Transverse colon (tissue), 4 donors: ENCODE results near the gene RAPGEF6. TPM values are rescaled to one million over a fixed set of nuclear protein-coding genes. Genes with fewer than 3 reads are reported as not detected.

ENCODE experiments used
- DNase-seq: peaks from one replicate; pipeline ENCODE4 v3.0.0-alpha.2; 2019
- H3K27ac ChIP-seq, 4 donors: fragments of 200-600 bp; sonication (generic); 2 replicates each; pipeline ENCODE4 v1.5.1; 2016 to 2018; ENCODE audit warnings: inconsistent platforms in 4 of 4
- H3K27me3 ChIP-seq: fragments of 200-600 bp; sonication (generic); 2 replicates; pipeline ENCODE4 v1.5.1; 2017; ENCODE audit warnings: inconsistent platforms
- H3K36me3 ChIP-seq, 4 donors: fragments of 200-600 bp; sonication (generic); 2 replicates each; pipeline ENCODE4 v1.5.1; 2017 to 2019; ENCODE audit warnings: inconsistent platforms in 4 of 4
- H3K4me1 ChIP-seq, 4 donors: fragments of 200-600 bp; sonication (generic); 2 replicates each; pipeline ENCODE4 v1.5.1; 2017 to 2020; ENCODE audit warnings: inconsistent platforms in 4 of 4
- H3K4me3 ChIP-seq, 4 donors: fragments of 200-600 bp; sonication (generic); 1 replicate in 1 of 4; 2 replicates in 3 of 4; pipeline versions ENCODE4 v1.5.1 to v1.6.1; 2017 to 2019; ENCODE audit warnings: inconsistent platforms in 4 of 4
- H3K9me3 ChIP-seq, 2 donors: fragments of 200-600 bp; sonication (generic); 2 replicates each; pipeline ENCODE4 v1.5.1; 2017 to 2019; ENCODE audit warnings: inconsistent platforms in 2 of 2
- EP300 ChIP-seq: sonication (generic); formaldehyde crosslinking; IDR thresholded peaks from one replicate; pipeline ENCODE4 v1.6.1; 2017; ENCODE audit warnings: antibody characterized with exemption, low read depth
- POLR2A ChIP-seq: fragments of 450-650 bp; IDR thresholded peaks from one replicate; pipeline ENCODE4 v1.6.1; 2016; ENCODE audit warnings: antibody characterized with exemption, mild to moderate bottlenecking, moderate library complexity
- POLR2AphosphoS5 ChIP-seq, 3 donors: sonication (generic); formaldehyde crosslinking; IDR thresholded peaks; one replicate each; pipeline ENCODE4 v1.6.1; 2016; ENCODE audit warnings: antibody characterized with exemption in 3 of 3
- WGBS, 2 donors: methylation state at CpG; one replicate each; pipeline ENCODE4 v1.1.5; 2018; ENCODE audit warnings: low coverage in 1 of 2; 5-methylcytosine and 5-hydroxymethylcytosine counted together
- in situ Hi-C, 4 donors: fragments of 200-750 bp; cut with MboI; loops; one replicate each; pipeline versions ENCODE4 v1.15.0 to v1.15.1; 2017; ENCODE audit warnings: low sequenced_read_pairs in 3 of 4, low pct_ligation_motif_present in 1 of 4, low pct_unique_long_range_greater_than_20kb in 1 of 4
- intact Hi-C: fragments of 100-400 bp; cut with DNase I; formaldehyde crosslinking; loops from one replicate; pipeline ENCODE4 v1.15.1; 2023; ENCODE audit warnings: low total_unique reads
- total RNA-seq, 4 donors: library from RNA; depleted of rRNA; stranded (reverse); fragments of >200 nt; gene quantifications; one replicate each; pipeline ENCODE4 v1.1.0, GENCODE V29; 2016
- TF ChIP-seq, protein P1 (sequence below), 5 experiments: fragments of 200-600 bp in 3 of 5; fragments of 450-650 bp in 2 of 5; sonication (generic) in 3 of 5; IDR thresholded peaks; 1 replicate in 2 of 5; 2 replicates in 3 of 5; pipeline ENCODE4 v1.5.1; 2016 to 2017; ENCODE audit warnings: antibody characterized with exemption in 5 of 5, inconsistent platforms in 3 of 5, mild to moderate bottlenecking in 2 of 5, moderate library complexity in 1 of 5

The RAPGEF6 gene
- total RNA-seq, 4 donors from 2014 or later, result 21.3 to 40.3 (median 35.9) TPM

DNA sequence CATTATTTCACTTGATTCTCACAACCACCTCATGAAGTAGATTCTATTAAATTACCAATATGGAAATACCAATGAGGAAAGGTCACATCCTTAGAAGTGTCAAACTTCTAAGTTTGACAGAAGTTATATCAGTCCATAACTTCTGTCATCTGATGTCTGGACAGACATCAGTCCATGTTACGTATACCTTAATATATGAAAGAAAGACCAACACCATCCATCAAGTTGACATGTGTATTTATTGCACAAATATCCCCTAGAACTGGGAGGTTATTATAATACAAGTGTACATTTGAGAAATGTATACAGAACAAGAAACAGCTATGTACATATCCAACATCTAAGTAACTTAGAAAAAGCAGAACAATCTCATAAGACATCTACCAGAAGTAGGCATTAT lies 6.5 kb upstream of the RAPGEF6 start:
- 92 to 100% methylated on average over 1 of the region's 1 CpG for WGBS, 2 donors
- H3K27ac ChIP-seq, result no peak overlapping the region

DNA sequence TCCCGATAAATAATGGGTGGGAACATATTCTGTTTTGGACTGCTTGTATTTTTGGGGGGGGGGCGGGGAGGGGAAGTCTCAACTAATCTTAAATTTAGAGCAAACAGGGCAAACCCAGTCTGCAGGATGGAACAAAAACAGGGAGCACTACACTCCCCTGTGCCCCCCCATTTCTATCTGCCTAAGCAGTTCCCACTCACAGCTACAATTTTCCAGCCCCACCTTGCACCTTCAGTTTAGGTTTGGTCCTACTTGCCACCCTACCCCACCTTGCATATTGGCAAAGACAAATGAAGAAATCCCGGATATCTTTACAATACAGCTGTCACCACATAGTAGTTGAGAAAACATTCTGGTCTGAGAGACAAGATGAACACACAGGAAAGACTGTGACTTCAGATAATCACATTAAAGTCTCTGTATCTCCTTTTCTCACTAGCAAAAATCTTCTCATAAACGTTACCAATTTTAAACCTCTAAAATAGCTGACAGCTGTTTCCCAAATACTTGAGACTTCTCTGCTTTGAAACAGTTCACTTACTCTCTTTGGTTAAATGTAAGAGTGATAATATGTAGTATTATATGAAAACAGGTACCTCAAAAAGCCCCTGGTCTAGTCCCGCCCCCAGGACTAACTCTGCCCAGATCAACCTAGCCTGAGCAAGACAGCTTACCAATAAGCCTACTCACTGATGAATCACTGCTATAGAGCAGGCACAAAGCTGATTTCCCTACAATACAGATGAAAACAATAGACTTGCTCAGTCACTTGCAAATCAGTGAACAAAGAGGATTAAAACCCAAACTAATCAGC lies 5.2 kb upstream of the RAPGEF6 start:
- intact Hi-C loops (no loop called here), in situ Hi-C loops (no loop called here)
- Histone ChIP-seq H3K4me3 (no peak overlapping the region), H3K4me1 (peaks cover 0 to 10% (median 7%) of the 10 kb centered on the region in 4 donors), H3K9me3 (no peaks in the 10 kb centered on the region), H3K27ac (no peak overlapping the region), H3K36me3 (peaks cover 0 to 4% (median 0%) of the 10 kb centered on the region in 4 donors), H3K27me3 (no peaks in the 10 kb centered on the region)
- 73 to 74% methylated on average over 5 of the region's 5 CpGs for WGBS, 2 donors
- no peak for DNase-seq
- no peak for TF ChIP-seq POLR2A
- TF ChIP-seq EP300, result no peak
- TF ChIP-seq, protein P1, sequence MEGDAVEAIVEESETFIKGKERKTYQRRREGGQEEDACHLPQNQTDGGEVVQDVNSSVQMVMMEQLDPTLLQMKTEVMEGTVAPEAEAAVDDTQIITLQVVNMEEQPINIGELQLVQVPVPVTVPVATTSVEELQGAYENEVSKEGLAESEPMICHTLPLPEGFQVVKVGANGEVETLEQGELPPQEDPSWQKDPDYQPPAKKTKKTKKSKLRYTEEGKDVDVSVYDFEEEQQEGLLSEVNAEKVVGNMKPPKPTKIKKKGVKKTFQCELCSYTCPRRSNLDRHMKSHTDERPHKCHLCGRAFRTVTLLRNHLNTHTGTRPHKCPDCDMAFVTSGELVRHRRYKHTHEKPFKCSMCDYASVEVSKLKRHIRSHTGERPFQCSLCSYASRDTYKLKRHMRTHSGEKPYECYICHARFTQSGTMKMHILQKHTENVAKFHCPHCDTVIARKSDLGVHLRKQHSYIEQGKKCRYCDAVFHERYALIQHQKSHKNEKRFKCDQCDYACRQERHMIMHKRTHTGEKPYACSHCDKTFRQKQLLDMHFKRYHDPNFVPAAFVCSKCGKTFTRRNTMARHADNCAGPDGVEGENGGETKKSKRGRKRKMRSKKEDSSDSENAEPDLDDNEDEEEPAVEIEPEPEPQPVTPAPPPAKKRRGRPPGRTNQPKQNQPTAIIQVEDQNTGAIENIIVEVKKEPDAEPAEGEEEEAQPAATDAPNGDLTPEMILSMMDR (IDR thresholded peaks at IDR 0.05), result no peak
- no peak for TF ChIP-seq POLR2AphosphoS5 (IDR thresholded peaks at IDR 0.05)

More for the DNA sequence above, 6.5 kb upstream of the RAPGEF6 start:
- H3K27me3 ChIP-seq, result no peaks in the 10 kb centered on the region
- no peaks in the 10 kb centered on the region for H3K9me3 ChIP-seq
- H3K4me1 ChIP-seq, result peaks cover 0 to 4% (median 2%) of the 10 kb centered on the region in 4 donors
- intact Hi-C loops (no loop called here), in situ Hi-C loops (no loop called here)
- DNase-seq, result no peak
- TF ChIP-seq EP300 (no peak), POLR2A (no peak), POLR2AphosphoS5 (IDR thresholded peaks at IDR 0.05) (no peak)
- TF ChIP-seq, protein P1 (IDR thresholded peaks at IDR 0.05), result no peak
- H3K4me3 ChIP-seq, result no peak overlapping the region
- peaks cover 0 to 4% (median 0%) of the 10 kb centered on the region in 4 donors for H3K36me3 ChIP-seq

DNA sequence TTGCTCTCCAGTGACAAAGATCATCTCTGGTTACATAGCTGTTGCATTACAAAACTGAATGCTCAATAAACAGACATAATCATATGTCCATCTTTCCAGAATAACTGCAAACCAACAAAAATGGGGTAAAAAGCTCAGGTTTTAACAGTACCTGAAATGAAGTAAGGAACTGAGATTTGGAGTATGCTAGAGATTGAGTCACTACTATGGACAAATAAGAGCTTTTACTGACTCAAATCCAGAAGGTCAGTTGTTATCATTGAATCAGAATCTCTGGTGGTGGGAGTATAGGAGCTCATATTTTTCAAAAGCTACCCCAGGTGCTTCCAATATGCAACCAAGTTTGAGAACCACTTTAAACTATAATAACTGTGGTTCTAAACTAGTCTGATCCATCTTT lies 4.1 kb upstream of the RAPGEF6 start:
- DNase-seq, result no peak
- Histone ChIP-seq H3K27ac (no peak overlapping the region), H3K4me1 (peaks cover 0 to 12% (median 8%) of the 10 kb centered on the region in 4 donors), H3K27me3 (no peaks in the 10 kb centered on the region), H3K4me3 (no peak overlapping the region), H3K9me3 (no peaks in the 10 kb centered on the region), H3K36me3 (no peaks in the 10 kb centered on the region)
- TF ChIP-seq POLR2AphosphoS5 (IDR thresholded peaks at IDR 0.05) (no peak), POLR2A (no peak), EP300 (no peak)
- TF ChIP-seq, protein P1 (IDR thresholded peaks at IDR 0.05), result no peak
- intact Hi-C loops (no loop called here), in situ Hi-C loops (loop anchor here in 2 of 4 donors (10.0 kb wide), 1 partner anchor 156 kb away; the partner anchor contains the start of gene FNIP1 (in 2 of the 2))

DNA sequence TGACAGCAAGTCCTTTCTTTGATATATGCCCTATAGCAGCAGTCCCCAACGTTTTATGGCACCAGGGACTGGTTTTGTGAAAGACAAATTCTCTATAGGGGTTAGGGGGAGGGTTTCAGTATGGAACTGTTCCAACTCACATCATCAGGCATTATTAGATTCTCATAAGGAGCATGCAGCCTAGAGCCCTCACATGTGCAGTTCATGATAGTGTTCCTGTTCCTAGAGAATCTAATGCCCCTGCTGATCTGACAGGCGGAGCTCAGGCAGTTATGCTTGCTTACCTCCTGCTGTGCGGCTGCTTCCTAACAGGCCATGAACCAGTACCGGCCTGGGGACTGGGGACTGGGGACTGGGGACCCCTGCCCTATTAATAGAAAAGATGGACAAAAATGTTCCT lies 2.7 kb upstream of the RAPGEF6 start:
- no peak overlapping the region for H3K4me3 ChIP-seq
- in situ Hi-C loops, result loop anchor here in 2 of 4 donors (10.0 kb wide), 1 partner anchor 157 kb away; the partner anchor contains the start of gene FNIP1 (in 2 of the 2)
- peaks cover 8 to 27% (median 22%) of the 10 kb centered on the region in 4 donors for H3K4me1 ChIP-seq

More for the DNA sequence above, 2.7 kb upstream of the RAPGEF6 start:
- intact Hi-C loops, result no loop called here
- no peak for DNase-seq
- no peak overlapping the region for H3K27ac ChIP-seq
- 13 to 72% methylated on average over 1 to 4 of the region's 4 CpGs for WGBS, 2 donors
- H3K27me3 ChIP-seq, result no peaks in the 10 kb centered on the region
- H3K9me3 ChIP-seq, result no peaks in the 10 kb centered on the region
- no peaks in the 10 kb centered on the region for H3K36me3 ChIP-seq
- no peak for TF ChIP-seq EP300
- TF ChIP-seq POLR2AphosphoS5 (IDR thresholded peaks at IDR 0.05), result no peak
- no peak for TF ChIP-seq POLR2A
- TF ChIP-seq, protein P1 (IDR thresholded peaks at IDR 0.05), result no peak
